HepG2 (cell line): Measurements from ENCODE around the gene INSR. TPM values are rescaled to one million over a fixed set of nuclear protein-coding genes. Genes with fewer than 3 reads are reported as not detected.
A peak's percentile ranks its signal among the peaks of the same experiment; 100 is the strongest.

Experiments
- ARNT ChIP-seq: fragments of 450-650 bp; IDR thresholded peaks from 2 replicates; pipeline ENCODE4 v1.6.1; 2017
- ATRX ChIP-seq: sonication (generic); formaldehyde crosslinking; IDR thresholded peaks from 2 replicates; pipeline ENCODE4 v1.4.0; 2020; ENCODE audit warnings: missing genetic modification reagents, borderline replicate concordance
- BRD4 ChIP-seq: sonication (generic); formaldehyde crosslinking; IDR thresholded peaks from 2 replicates; pipeline ENCODE4 v1.4.0; 2020; ENCODE audit warnings: missing genetic modification reagents
- GPN1 ChIP-seq: sonication (generic); formaldehyde crosslinking; IDR thresholded peaks from 2 replicates; pipeline ENCODE4 v1.5.1; 2020; ENCODE audit warnings: missing genetic modification reagents, borderline replicate concordance
- NFATC3 ChIP-seq: sonication (generic); formaldehyde crosslinking; IDR thresholded peaks from 2 replicates; pipeline ENCODE4 v1.5.1; 2020; ENCODE audit warnings: mild to moderate bottlenecking, missing genetic modification reagents
- NR2C2 ChIP-seq: sonication (generic); formaldehyde crosslinking; IDR thresholded peaks from 2 replicates; pipeline ENCODE4 v1.4.0; 2020; ENCODE audit warnings: missing genetic modification reagents, mild to moderate bottlenecking, moderate library complexity, borderline replicate concordance
- REXO4 ChIP-seq: sonication (generic); formaldehyde crosslinking; IDR thresholded peaks from 2 replicates; pipeline ENCODE4 v1.8.0; 2022; ENCODE audit warnings: missing genetic modification reagents, mild to moderate bottlenecking, borderline replicate concordance
- TEAD3 ChIP-seq: optimal IDR thresholded peaks from 2 replicates; pipeline ENCODE3; 2016; ENCODE audit warnings: borderline replicate concordance
- TGIF2 ChIP-seq: IDR thresholded peaks from 2 replicates; pipeline ENCODE4 v1.6.1; 2016; ENCODE audit warnings: control low read depth, missing compliant biosample characterization
- ZNF496 ChIP-seq: sonication (generic); formaldehyde crosslinking; IDR thresholded peaks from 2 replicates; pipeline ENCODE4 v1.8.1; 2023; ENCODE audit warnings: mild to moderate bottlenecking, moderate library complexity, missing genetic modification reagents; ENCODE audit not compliant: insufficient replicate concordance
- polyA plus RNA-seq, 8 experiments: library from polyadenylated mRNA; depleted of rRNA in 3 of 8; stranded (reverse) in 7 of 8; unstranded in 1 of 8; fragments of >200 nt; fragmentation: Illumina TruSeq in 4 of 8; extraction: Trizol in 4 of 8; gene quantifications; 2 replicates each; pipeline versions ENCODE4 v1.2.1 to v1.2.3, GENCODE V29; 2011 to 2016; ENCODE audit warnings: low read depth in 4 of 8, missing spikeins in 1 of 8, mixed read lengths in 1 of 8; ENCODE audit not compliant: insufficient read depth in 1 of 8
- total RNA-seq, 5 experiments: library from RNA; depleted of rRNA; stranded (reverse); fragments of >200 nt; fragmentation: Illumina TruSeq; extraction: Trizol; gene quantifications; 2 replicates each; pipeline ENCODE4 v1.2.3, GENCODE V29; 2016; ENCODE audit warnings: low read depth in 1 of 5
- TF ChIP-seq, protein P1 (sequence below): sonication (generic); formaldehyde crosslinking; IDR thresholded peaks from 2 replicates; pipeline ENCODE4 v1.4.0; 2020; ENCODE audit warnings: mild to moderate bottlenecking, missing genetic modification reagents
- TF ChIP-seq, protein P2 (sequence below): IDR thresholded peaks from 2 replicates; pipeline ENCODE4 v1.6.1; 2016; ENCODE audit warnings: mild to moderate bottlenecking, missing biosample characterization, missing genetic modification reagents
- TF ChIP-seq, protein P3 (sequence below): sonication (generic); formaldehyde crosslinking; IDR thresholded peaks from 2 replicates; pipeline ENCODE4 v1.5.0; 2020; ENCODE audit warnings: missing genetic modification reagents, mild to moderate bottlenecking, borderline replicate concordance
- TF ChIP-seq, protein P4 (sequence below), 2 experiments: sonication (generic) in 1 of 2; formaldehyde crosslinking in 1 of 2; IDR thresholded peaks; 2 replicates each; pipeline versions ENCODE4 v1.4.0 to v1.6.1; 2016 to 2020; ENCODE audit warnings: borderline replicate concordance in 1 of 2, low read depth in 1 of 2, mild to moderate bottlenecking in 1 of 2, missing genetic modification reagents in 1 of 2
- TF ChIP-seq, protein P5 (sequence below): sonication (generic); formaldehyde crosslinking; IDR thresholded peaks from 2 replicates; pipeline ENCODE4 v1.5.0; 2020; ENCODE audit warnings: missing genetic modification reagents

The INSR gene
- total and polyA plus RNA-seq, 2 of the 13 experiments (the other 11 are each of a cell fraction or from before 2014, with no cell fraction given), result 24.2 to 29.8 TPM

DNA sequence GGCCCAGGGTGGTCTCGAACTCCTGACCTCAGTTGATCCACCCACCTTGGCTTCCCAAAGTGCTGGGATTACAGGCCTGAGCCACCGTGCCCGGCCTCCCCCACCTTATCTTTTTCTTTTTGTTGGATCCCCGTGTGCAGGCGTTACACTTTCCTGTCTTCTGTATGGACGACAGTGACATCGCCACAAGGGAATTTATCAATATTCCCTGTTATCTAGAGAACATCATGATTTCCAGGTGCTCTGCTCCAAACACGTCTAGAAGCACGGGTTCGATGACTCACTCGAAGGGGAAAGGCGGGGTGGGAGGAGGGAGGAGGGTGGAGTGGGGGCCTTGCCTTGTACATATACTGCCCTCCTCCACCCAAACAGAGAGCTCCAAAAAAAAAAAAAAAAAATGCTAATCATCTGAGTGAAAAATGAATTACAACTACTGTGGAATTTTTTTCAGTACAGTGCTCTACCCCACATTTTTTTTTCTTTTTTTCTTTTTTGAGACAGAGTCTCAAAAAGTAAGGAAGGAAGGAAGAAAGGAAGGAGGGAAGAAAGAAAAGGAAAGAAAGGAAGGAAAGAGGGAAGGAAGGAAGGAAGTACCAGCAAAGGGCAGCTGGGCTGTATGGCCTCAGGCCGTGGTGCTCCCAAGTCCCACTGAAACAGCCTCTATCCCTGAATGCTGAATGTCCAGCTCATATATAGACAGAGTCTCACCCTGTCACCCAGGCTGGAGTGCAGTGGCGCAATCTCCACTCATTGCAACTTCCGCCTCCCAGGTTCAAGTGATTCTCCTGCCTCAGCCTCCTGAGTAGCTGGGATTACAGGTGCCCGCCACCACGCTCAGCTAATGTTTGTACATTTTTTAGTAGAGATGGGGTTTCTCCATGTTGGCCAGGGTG is 36.8 kb downstream of the INSR start (continued):
- TF ChIP-seq, protein P1, sequence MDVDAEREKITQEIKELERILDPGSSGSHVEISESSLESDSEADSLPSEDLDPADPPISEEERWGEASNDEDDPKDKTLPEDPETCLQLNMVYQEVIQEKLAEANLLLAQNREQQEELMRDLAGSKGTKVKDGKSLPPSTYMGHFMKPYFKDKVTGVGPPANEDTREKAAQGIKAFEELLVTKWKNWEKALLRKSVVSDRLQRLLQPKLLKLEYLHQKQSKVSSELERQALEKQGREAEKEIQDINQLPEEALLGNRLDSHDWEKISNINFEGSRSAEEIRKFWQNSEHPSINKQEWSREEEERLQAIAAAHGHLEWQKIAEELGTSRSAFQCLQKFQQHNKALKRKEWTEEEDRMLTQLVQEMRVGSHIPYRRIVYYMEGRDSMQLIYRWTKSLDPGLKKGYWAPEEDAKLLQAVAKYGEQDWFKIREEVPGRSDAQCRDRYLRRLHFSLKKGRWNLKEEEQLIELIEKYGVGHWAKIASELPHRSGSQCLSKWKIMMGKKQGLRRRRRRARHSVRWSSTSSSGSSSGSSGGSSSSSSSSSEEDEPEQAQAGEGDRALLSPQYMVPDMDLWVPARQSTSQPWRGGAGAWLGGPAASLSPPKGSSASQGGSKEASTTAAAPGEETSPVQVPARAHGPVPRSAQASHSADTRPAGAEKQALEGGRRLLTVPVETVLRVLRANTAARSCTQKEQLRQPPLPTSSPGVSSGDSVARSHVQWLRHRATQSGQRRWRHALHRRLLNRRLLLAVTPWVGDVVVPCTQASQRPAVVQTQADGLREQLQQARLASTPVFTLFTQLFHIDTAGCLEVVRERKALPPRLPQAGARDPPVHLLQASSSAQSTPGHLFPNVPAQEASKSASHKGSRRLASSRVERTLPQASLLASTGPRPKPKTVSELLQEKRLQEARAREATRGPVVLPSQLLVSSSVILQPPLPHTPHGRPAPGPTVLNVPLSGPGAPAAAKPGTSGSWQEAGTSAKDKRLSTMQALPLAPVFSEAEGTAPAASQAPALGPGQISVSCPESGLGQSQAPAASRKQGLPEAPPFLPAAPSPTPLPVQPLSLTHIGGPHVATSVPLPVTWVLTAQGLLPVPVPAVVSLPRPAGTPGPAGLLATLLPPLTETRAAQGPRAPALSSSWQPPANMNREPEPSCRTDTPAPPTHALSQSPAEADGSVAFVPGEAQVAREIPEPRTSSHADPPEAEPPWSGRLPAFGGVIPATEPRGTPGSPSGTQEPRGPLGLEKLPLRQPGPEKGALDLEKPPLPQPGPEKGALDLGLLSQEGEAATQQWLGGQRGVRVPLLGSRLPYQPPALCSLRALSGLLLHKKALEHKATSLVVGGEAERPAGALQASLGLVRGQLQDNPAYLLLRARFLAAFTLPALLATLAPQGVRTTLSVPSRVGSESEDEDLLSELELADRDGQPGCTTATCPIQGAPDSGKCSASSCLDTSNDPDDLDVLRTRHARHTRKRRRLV, result no peak
- TF ChIP-seq TEAD3 (peak; percentile 30), GPN1 (no peak), BRD4 (CRISPR knock-in tag) (no peak), ARNT (no peak), NFATC3 (CRISPR knock-in tag) (no peak), NR2C2 (no peak), ATRX (CRISPR knock-in tag) (no peak), TGIF2 (CRISPR knock-in tag) (no peak), REXO4 (CRISPR knock-in tag) (no peak), ZNF496 (CRISPR knock-in tag) (no peak)
- TF ChIP-seq, protein P2, sequence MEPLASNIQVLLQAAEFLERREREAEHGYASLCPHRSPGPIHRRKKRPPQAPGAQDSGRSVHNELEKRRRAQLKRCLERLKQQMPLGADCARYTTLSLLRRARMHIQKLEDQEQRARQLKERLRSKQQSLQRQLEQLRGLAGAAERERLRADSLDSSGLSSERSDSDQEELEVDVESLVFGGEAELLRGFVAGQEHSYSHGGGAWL (CRISPR knock-in tag), result no peak
- TF ChIP-seq, protein P3, sequence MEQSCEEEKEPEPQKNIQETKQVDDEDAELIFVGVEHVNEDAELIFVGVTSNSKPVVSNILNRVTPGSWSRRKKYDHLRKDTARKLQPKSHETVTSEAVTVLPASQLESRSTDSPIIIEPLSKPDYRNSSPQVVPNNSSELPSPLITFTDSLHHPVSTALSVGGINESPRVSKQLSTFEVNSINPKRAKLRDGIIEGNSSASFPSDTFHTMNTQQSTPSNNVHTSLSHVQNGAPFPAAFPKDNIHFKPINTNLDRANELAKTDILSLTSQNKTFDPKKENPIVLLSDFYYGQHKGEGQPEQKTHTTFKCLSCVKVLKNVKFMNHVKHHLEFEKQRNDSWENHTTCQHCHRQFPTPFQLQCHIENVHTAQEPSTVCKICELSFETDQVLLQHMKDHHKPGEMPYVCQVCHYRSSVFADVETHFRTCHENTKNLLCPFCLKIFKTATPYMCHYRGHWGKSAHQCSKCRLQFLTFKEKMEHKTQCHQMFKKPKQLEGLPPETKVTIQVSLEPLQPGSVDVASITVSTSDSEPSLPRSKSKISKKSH (CRISPR knock-in tag), result no peak
- TF ChIP-seq, protein P4, sequence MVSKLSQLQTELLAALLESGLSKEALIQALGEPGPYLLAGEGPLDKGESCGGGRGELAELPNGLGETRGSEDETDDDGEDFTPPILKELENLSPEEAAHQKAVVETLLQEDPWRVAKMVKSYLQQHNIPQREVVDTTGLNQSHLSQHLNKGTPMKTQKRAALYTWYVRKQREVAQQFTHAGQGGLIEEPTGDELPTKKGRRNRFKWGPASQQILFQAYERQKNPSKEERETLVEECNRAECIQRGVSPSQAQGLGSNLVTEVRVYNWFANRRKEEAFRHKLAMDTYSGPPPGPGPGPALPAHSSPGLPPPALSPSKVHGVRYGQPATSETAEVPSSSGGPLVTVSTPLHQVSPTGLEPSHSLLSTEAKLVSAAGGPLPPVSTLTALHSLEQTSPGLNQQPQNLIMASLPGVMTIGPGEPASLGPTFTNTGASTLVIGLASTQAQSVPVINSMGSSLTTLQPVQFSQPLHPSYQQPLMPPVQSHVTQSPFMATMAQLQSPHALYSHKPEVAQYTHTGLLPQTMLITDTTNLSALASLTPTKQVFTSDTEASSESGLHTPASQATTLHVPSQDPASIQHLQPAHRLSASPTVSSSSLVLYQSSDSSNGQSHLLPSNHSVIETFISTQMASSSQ (IDR thresholded peaks at IDR 0.05; ENCODE audit: low read depth), result no peak
- TF ChIP-seq, protein P4 (CRISPR knock-in tag; IDR thresholded peaks at IDR 0.05; ENCODE audit: borderline replicate concordance), result no peak
- TF ChIP-seq, protein P5, sequence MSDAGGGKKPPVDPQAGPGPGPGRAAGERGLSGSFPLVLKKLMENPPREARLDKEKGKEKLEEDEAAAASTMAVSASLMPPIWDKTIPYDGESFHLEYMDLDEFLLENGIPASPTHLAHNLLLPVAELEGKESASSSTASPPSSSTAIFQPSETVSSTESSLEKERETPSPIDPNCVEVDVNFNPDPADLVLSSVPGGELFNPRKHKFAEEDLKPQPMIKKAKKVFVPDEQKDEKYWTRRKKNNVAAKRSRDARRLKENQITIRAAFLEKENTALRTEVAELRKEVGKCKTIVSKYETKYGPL (CRISPR knock-in tag), result no peak
